Stomach (tissue), 4 donors: ENCODE data around the gene KRT37.
"Not testable (repeated sequence)": the region's sequence is repeated elsewhere in the genome, so short reads cannot be mapped to it uniquely, and the experiment has no call there.

Experiments used
- EP300 ChIP-seq: sonication (generic); formaldehyde crosslinking; IDR thresholded peaks from one replicate; pipeline ENCODE4 v1.6.1; 2017; ENCODE audit warnings: antibody characterized with exemption
- POLR2A ChIP-seq, 4 donors: fragments of 450-650 bp; IDR thresholded peaks; one replicate each; pipeline ENCODE4 v1.6.1; 2016; ENCODE audit warnings: antibody characterized with exemption in 4 of 4, control low read depth in 2 of 4, mild to moderate bottlenecking in 1 of 4, moderate library complexity in 1 of 4
- TF ChIP-seq, protein P1 (sequence below), 7 experiments: fragments of 450-650 bp in 4 of 7; fragments of 200-600 bp in 3 of 7; sonication (generic) in 3 of 7; IDR thresholded peaks; one replicate each; pipeline ENCODE4 v1.5.1; 2016 to 2019; ENCODE audit warnings: antibody characterized with exemption in 7 of 7, control low read depth in 2 of 7, mild to moderate bottlenecking in 1 of 7

DNA sequence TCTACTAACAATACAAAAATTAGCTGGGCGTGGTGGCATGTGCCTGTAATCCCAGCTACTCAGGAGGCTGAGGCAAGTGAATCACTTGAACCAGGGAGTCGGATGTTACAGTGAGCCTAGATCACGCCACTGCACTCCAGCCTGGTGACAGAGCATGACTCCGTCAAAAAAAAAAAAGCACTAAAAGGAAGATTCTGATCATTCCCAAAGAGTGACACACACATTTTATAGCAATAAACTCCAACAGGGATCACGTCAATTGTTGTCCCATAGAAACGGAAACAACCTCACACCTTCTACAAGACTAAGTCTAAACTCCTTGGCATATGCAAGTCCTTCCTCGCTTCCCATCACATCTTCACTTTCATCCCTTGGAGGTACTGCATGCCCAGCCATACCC, 44.3 kb downstream of the KRT37 start:
- TF ChIP-seq EP300; POLR2A (IDR thresholded peaks at IDR 0.05): not testable (repeated sequence)
- TF ChIP-seq, protein P1, sequence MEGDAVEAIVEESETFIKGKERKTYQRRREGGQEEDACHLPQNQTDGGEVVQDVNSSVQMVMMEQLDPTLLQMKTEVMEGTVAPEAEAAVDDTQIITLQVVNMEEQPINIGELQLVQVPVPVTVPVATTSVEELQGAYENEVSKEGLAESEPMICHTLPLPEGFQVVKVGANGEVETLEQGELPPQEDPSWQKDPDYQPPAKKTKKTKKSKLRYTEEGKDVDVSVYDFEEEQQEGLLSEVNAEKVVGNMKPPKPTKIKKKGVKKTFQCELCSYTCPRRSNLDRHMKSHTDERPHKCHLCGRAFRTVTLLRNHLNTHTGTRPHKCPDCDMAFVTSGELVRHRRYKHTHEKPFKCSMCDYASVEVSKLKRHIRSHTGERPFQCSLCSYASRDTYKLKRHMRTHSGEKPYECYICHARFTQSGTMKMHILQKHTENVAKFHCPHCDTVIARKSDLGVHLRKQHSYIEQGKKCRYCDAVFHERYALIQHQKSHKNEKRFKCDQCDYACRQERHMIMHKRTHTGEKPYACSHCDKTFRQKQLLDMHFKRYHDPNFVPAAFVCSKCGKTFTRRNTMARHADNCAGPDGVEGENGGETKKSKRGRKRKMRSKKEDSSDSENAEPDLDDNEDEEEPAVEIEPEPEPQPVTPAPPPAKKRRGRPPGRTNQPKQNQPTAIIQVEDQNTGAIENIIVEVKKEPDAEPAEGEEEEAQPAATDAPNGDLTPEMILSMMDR (IDR thresholded peaks at IDR 0.05) = not testable (repeated sequence)
